ENCODE results near the gene PPIA. TPM values are rescaled to one million over a fixed set of nuclear protein-coding genes. Genes with fewer than 3 reads are reported as not detected.
A peak's percentile ranks its signal among the peaks of the same experiment; 100 is the strongest.

The PPIA gene
- total RNA-seq, 1 donor from 2014 or later: 1,411 TPM

DNA sequence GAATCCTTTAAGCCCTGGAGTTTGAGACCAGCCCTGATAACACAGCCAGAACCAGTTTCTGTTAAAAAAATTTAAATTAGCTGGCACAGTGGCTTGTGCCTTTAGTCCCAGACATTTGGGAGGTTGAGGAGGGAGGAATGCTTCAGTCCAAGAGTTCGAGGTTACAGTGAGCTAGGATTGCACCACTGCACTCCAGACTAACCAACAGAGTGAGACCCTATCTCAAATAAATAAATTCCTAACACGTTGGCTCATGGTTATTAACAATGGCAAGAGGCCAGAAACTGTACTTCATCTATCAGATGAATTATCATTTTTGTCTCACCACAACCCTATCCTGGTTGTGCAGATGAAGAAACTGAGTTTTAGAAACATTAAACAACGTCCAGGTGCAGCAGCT, 2.1 kb upstream of the PPIA start:
- H3K27ac Mint-ChIP-seq: no peak overlapping the region
- POLR2A ChIA-PET: interaction anchor here (1.3 to 5.4 kb wide), 3 partner anchors 26 to 221 kb away, joined by 5 to 77 read pairs (median 6); partner anchors contain the start of genes DDX56 and ZMIZ2
- intact Hi-C loops (cut with micrococcal nuclease): no loop called here

DNA sequence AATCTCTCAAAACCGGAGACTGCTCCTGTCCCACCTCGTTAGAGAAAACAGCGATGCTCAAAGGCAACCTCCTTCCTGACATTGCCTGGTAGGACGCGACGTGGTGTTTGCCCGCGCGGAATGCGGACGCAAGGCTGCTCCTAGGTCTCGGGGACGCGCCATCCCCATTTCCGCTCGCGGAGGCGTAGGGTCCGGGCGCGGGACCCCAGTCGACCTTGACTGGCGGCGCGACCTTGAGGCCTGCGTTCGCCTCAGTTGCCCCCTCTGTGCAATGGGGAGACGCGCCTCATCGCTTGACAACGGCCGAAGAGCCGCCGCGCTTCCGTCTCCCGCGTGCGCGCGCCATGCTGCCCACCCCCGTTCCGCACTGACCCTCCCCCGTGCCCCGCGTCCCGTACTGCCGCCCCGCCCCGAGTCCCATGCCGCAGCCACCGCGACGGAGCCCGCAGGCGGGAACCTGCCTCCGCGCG, 412 bp upstream of the PPIA start:
- intact Hi-C loops (cut with micrococcal nuclease): loop anchor here (1.0 to 2.0 kb wide), 12 partner anchors 28 to 315 kb away; partner anchors contain the start of genes H2AZ2, NUDCD3, OGDH and TBRG4
- TF ChIP-seq, protein P1, sequence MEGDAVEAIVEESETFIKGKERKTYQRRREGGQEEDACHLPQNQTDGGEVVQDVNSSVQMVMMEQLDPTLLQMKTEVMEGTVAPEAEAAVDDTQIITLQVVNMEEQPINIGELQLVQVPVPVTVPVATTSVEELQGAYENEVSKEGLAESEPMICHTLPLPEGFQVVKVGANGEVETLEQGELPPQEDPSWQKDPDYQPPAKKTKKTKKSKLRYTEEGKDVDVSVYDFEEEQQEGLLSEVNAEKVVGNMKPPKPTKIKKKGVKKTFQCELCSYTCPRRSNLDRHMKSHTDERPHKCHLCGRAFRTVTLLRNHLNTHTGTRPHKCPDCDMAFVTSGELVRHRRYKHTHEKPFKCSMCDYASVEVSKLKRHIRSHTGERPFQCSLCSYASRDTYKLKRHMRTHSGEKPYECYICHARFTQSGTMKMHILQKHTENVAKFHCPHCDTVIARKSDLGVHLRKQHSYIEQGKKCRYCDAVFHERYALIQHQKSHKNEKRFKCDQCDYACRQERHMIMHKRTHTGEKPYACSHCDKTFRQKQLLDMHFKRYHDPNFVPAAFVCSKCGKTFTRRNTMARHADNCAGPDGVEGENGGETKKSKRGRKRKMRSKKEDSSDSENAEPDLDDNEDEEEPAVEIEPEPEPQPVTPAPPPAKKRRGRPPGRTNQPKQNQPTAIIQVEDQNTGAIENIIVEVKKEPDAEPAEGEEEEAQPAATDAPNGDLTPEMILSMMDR (IDR thresholded peaks at IDR 0.05): no peak
- Mint-ChIP-seq H3K27ac (peak overlapping the region; percentile 96), H3K36me3 (ENCODE audit: low read depth) (peaks cover 39% of the 10 kb centered on the region), H3K9me3 (no peaks in the 10 kb centered on the region), H3K4me1 (peaks cover 32% of the 10 kb centered on the region), H3K4me3 (peak overlapping the region; percentile 97), H3K27me3 (no peaks in the 10 kb centered on the region)
- ChIA-PET CTCF (no interaction called here), POLR2A (interaction anchor here (1.3 to 5.4 kb wide), 6 partner anchors 47 to 208 kb away, joined by 4 to 77 read pairs (median 10); partner anchors contain the start of genes H2AZ2, MYO1G and ZMIZ2)
- no peak for DNase-seq
- ATAC-seq (ENCODE audit: low read depth): peak; percentile 4

More for the DNA sequence above, 2.1 kb upstream of the PPIA start:
- H3K9me3 Mint-ChIP-seq: no peaks in the 10 kb centered on the region
- TF ChIP-seq, protein P1 (IDR thresholded peaks at IDR 0.05): no peak
- ATAC-seq (ENCODE audit: low read depth) (no peak), DNase-seq (no peak)
- H3K36me3 Mint-ChIP-seq (ENCODE audit: low read depth): peaks cover 21% of the 10 kb centered on the region
- peaks cover 22% of the 10 kb centered on the region for H3K4me1 Mint-ChIP-seq
- CTCF ChIA-PET: no interaction called here
- H3K4me3 Mint-ChIP-seq: no peak overlapping the region
- no peaks in the 10 kb centered on the region for H3K27me3 Mint-ChIP-seq

DNA sequence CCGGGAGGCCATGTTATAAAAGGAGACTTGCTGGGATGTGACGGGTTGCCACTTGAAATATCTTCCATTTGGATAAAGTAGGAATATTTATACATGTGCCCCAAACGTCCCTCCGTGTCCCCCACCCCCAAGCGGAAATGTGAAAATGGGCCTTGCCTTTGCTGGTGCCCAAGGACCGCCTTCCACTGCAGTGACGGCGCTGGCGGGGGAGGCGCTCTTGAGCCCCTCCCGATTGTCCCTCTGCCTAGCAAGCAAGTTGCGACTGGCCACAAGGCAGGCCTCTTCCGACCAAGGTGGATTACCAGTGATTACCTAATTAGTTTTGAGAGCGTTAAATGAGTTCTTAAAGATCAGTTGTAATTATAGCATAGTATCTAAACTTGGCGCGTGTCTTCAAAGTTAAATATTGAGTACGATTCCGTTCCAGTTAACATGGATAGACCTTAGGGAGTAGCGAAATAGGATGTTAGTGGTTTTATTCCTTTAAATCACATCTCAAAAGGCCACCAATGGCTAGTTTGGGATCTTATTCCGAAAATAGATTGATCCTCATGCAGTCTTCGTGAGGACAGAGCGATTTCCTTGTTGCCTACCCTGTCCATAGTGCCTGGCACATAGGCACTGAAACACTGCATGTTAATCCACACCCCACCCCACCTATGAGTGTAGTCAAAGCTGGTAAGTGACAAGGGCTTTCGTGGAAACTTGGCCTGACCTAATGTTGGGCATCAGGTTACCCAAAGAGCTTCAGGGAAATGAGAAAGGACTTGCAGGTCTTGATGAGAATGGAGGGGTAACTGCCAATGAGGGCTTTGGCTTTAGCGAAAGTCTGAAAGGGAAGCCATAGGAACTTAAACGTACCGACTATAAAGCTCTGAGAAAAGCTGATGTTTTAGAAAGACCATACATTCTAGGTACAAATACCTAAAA, 1.1 kb downstream of the PPIA start:
- H3K36me3 Mint-ChIP-seq (ENCODE audit: low read depth): peaks cover 54% of the 10 kb centered on the region
- ChIA-PET CTCF (interaction anchor here (0.6 to 2.7 kb wide), 10 partner anchors 13 to 191 kb away, joined by 3 to 13 read pairs (median 3); partner anchors contain the start of genes H2AZ2 and OGDH), POLR2A (interaction anchor here (0.6 to 5.4 kb wide), 32 partner anchors 11 to 230 kb away, joined by 3 to 77 read pairs (median 4); partner anchors contain the start of genes DDX56, H2AZ2, MYO1G and OGDH)
- DNase-seq (peak; percentile 70), ATAC-seq (ENCODE audit: low read depth) (peak; percentile 56)
- H3K27me3 Mint-ChIP-seq: no peaks in the 10 kb centered on the region
- intact Hi-C loops (cut with micrococcal nuclease): loop anchor here (1.0 to 2.0 kb wide), 7 partner anchors 49 to 313 kb away; partner anchors contain the start of genes TBRG4 and ZMIZ2
- no peaks in the 10 kb centered on the region for H3K9me3 Mint-ChIP-seq
- peaks cover 38% of the 10 kb centered on the region for H3K4me1 Mint-ChIP-seq
- TF ChIP-seq, protein P1 (IDR thresholded peaks at IDR 0.05): no peak
- H3K27ac Mint-ChIP-seq: peak overlapping the region; percentile 96
- H3K4me3 Mint-ChIP-seq: peak overlapping the region; percentile 97

DNA sequence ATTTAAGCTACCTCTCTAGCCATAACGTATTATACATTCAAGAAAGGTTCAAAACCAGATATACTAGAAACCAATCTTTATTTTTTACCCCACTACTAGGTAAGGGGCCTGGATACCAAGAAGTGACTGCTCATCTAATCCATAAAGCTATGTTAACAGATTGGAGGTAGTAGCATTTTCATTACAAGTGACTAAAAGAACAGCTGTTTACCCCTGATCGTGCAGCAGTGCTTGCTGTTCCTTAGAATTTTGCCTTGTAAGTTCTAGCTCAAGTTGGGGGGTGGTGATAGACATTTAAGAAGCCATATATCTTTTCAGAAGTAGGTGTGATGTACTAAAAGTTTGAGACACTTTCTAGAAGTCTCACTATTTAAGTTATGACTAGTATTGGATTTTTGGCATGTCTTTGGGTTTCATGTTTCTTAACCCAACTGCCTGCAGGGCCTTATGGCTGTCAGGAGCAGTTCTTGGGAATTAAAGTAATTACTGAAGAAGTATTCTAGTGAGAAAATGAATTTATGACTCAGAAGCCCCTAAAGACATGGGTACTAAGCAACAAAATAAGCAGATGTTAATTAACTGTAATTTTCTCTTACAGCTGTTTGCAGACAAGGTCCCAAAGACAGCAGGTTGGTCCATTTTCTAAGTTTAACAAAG, 2.3 kb downstream of the PPIA start:
- CTCF ChIA-PET: interaction anchor here (0.7 to 2.7 kb wide), 9 partner anchors 11 to 49 kb away, joined by 3 to 13 read pairs (median 3); partner anchors contain the start of gene H2AZ2
- ATAC-seq (ENCODE audit: low read depth): no peak
- TF ChIP-seq, protein P1 (IDR thresholded peaks at IDR 0.05): no peak
- no peaks in the 10 kb centered on the region for H3K27me3 Mint-ChIP-seq
- H3K36me3 Mint-ChIP-seq (ENCODE audit: low read depth): peaks cover 60% of the 10 kb centered on the region
- POLR2A ChIA-PET: interaction anchor here (0.6 to 5.4 kb wide), 12 partner anchors 24 to 229 kb away, joined by 3 to 77 read pairs (median 5); partner anchors contain the start of genes DDX56, H2AZ2, OGDH and ZMIZ2
- no peaks in the 10 kb centered on the region for H3K9me3 Mint-ChIP-seq
- intact Hi-C loops (cut with micrococcal nuclease): no loop called here
- H3K4me1 Mint-ChIP-seq: peaks cover 38% of the 10 kb centered on the region
- peak overlapping the region; percentile 97 for H3K4me3 Mint-ChIP-seq
- no peak for DNase-seq
- H3K27ac Mint-ChIP-seq: peak overlapping the region; percentile 47

Measured in activated B cell treated with CpG ODN at 0.5 μM for 24 hours (primary cell).